GM23338 (cell line): ENCODE measurements around the gene ACADS. TPM values are rescaled to one million over a fixed set of nuclear protein-coding genes. Genes with fewer than 3 reads are reported as not detected.

Experiments
- ATAC-seq: fragments of 200-7000 bp; cut with Tn5 transposase; 3 replicates; pipeline ENCODE4 v1.9.1; 2020
- DNase-seq: peaks from one replicate; pipeline ENCODE4 v3.0.0-alpha.2; 2015; ENCODE audit warnings: low spot score
- H2AFZ ChIP-seq: fragments of 200-600 bp; sonication (generic); 2 replicates; pipeline ENCODE4 v1.8.0; 2016; ENCODE audit warnings: antibody characterized with exemption, mild to moderate bottlenecking, moderate library complexity
- H3F3A ChIP-seq: fragments of 200-600 bp; sonication (generic); replicated peaks from 2 replicates; pipeline ENCODE4 v1.8.0; 2017; ENCODE audit warnings: antibody characterized with exemption, mixed run types, low read depth
- H3K27ac ChIP-seq: fragments of 200-600 bp; sonication (generic); 2 replicates; pipeline ENCODE4 v1.6.1; 2016; ENCODE audit warnings: low read depth
- H3K27me3 ChIP-seq: fragments of 200-600 bp; sonication (generic); 2 replicates; pipeline ENCODE4 v1.8.0; 2016; ENCODE audit warnings: mild to moderate bottlenecking, mixed run types, moderate library complexity; ENCODE audit not compliant: insufficient read depth
- H3K36me3 ChIP-seq: fragments of 200-600 bp; sonication (generic); 2 replicates; pipeline ENCODE4 v1.8.0; 2016; ENCODE audit warnings: mild to moderate bottlenecking; ENCODE audit not compliant: insufficient read depth
- H3K4me1 ChIP-seq: fragments of 200-600 bp; sonication (generic); 2 replicates; pipeline ENCODE4 v1.8.0; 2016; ENCODE audit warnings: mild to moderate bottlenecking, moderate library complexity; ENCODE audit not compliant: insufficient read depth
- H3K4me2 ChIP-seq: fragments of 200-600 bp; sonication (generic); 2 replicates; pipeline ENCODE4 v1.7.1; 2017; ENCODE audit warnings: mixed run types
- H3K4me3 ChIP-seq: fragments of 200-600 bp; sonication (generic); 2 replicates; pipeline ENCODE4 v1.6.1; 2016; ENCODE audit warnings: mixed run types
- H3K79me2 ChIP-seq: fragments of 200-600 bp; sonication (generic); replicated peaks from 2 replicates; pipeline ENCODE4 v1.8.0; 2017; ENCODE audit warnings: mild to moderate bottlenecking; ENCODE audit not compliant: insufficient read depth
- H3K9me2 ChIP-seq: fragments of 200-600 bp; sonication (generic); 2 replicates; pipeline ENCODE4 v1.8.0; 2017; ENCODE audit not compliant: insufficient read depth
- H4K20me1 ChIP-seq: fragments of 200-600 bp; sonication (generic); replicated peaks from 2 replicates; pipeline ENCODE4 v1.8.0; 2017; ENCODE audit warnings: mild to moderate bottlenecking; ENCODE audit not compliant: insufficient read depth
- H3K27ac Mint-ChIP-seq: 2 replicates; pipeline ENCODE4 v1.8.0; 2020; ENCODE audit warnings: inconsistent platforms, mild to moderate bottlenecking, moderate library complexity, mixed read lengths
- H3K27me3 Mint-ChIP-seq: 3 replicates; pipeline ENCODE4 v1.8.0; 2022; ENCODE audit warnings: low read depth, mild to moderate bottlenecking, moderate library complexity, mixed read lengths, inconsistent platforms; ENCODE audit not compliant: insufficient read depth, poor library complexity
- H3K36me3 Mint-ChIP-seq: 3 replicates; pipeline ENCODE4 v1.8.0; 2021; ENCODE audit warnings: low read depth, mild to moderate bottlenecking, inconsistent platforms, moderate library complexity, mixed read lengths
- H3K4me1 Mint-ChIP-seq: 3 replicates; pipeline ENCODE4 v1.8.0; 2020; ENCODE audit warnings: mild to moderate bottlenecking, inconsistent platforms, mixed read lengths
- H3K4me3 Mint-ChIP-seq: 3 replicates; pipeline ENCODE4 v1.8.0; 2021; ENCODE audit warnings: moderate library complexity, mild to moderate bottlenecking, inconsistent platforms, mixed read lengths
- H3K9me3 Mint-ChIP-seq: 3 replicates; pipeline ENCODE4 v1.8.0; 2020; ENCODE audit warnings: moderate library complexity, mild to moderate bottlenecking, inconsistent platforms, mixed read lengths
- CREB1 ChIP-seq: fragments of 250-450 bp; sonication (Bioruptor Pico); IDR thresholded peaks from 2 replicates; pipeline ENCODE4 v1.5.0; 2020; ENCODE audit warnings: low read depth, mild to moderate bottlenecking, moderate library complexity
- CTCF ChIP-seq, 2 experiments: fragments of 200-600 bp in 1 of 2; sonication (generic) in 1 of 2; conservative IDR thresholded peaks; 2 replicates each; pipeline versions ENCODE4 v1.5.1 to v1.6.1; 2016 to 2017; ENCODE audit warnings: antibody characterized with exemption in 2 of 2, low read depth in 2 of 2, mild to moderate bottlenecking in 2 of 2, moderate library complexity in 1 of 2
- EZH2phosphoT487 ChIP-seq: fragments of 200-600 bp; sonication (generic); IDR thresholded peaks from one replicate; pipeline ENCODE4 v1.8.1; 2018; ENCODE audit warnings: antibody characterized with exemption; ENCODE audit not compliant: unreplicated experiment
- JUNB ChIP-seq: IDR thresholded peaks from one replicate; pipeline ENCODE4 v1.6.1; 2016; ENCODE audit warnings: antibody characterized with exemption; ENCODE audit not compliant: unreplicated experiment
- REST ChIP-seq: IDR thresholded peaks from one replicate; pipeline ENCODE4 v1.6.1; 2018; ENCODE audit warnings: antibody characterized with exemption; ENCODE audit not compliant: unreplicated experiment
- ZNF331 ChIP-seq: fragments of 250-450 bp; sonication (Bioruptor Pico); IDR thresholded peaks from 2 replicates; pipeline ENCODE4 v1.5.0; 2020; ENCODE audit warnings: low read depth, mild to moderate bottlenecking, moderate library complexity
- ZNF462 ChIP-seq: fragments of 250-450 bp; sonication (Bioruptor Pico); IDR thresholded peaks from 2 replicates; pipeline ENCODE4 v1.5.0; 2020; ENCODE audit warnings: mild to moderate bottlenecking, moderate library complexity
- polyA plus RNA-seq: library from polyadenylated mRNA; unstranded; fragments of >200 nt; fragmentation: Nextera tagmentation; extraction: Ambion mirVana; gene quantifications from 2 replicates; pipeline ENCODE4 v1.2.1, GENCODE V29; 2016
- total RNA-seq: library from RNA; depleted of rRNA; stranded (reverse); fragments of >200 nt; shearing (Covaris generic); gene quantifications from 2 replicates; pipeline ENCODE4 v1.2.3, GENCODE V29; 2014

Gene ACADS
- total and polyA plus RNA-seq, 2 experiments from 2014 or later, result 3.1 to 5.7 TPM

DNA sequence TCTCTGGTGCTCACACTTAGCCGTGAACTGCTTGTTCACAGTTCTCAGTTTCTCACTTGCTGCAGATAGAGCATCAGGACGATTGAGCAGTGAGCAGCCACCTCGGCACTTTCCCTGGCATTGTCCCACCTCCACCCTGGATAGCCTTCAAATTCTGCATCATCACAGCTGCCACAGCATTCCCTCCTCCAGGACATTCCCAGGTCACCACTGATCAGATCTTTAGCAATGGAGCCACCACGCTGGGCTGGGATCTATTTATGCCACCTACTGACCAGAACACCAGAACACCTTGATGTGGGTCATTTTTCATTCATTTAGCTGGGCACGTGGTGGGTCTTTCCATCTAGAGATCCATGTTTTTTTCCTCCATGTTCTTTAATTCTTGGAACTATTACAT lies 23.6 kb downstream of the ACADS start (continued):
- TF ChIP-seq ZNF331 (CRISPR knock-in tag), result no peak
- no peak for TF ChIP-seq CREB1
- no peak for TF ChIP-seq REST
- TF ChIP-seq ZNF462 (CRISPR knock-in tag), result no peak

DNA sequence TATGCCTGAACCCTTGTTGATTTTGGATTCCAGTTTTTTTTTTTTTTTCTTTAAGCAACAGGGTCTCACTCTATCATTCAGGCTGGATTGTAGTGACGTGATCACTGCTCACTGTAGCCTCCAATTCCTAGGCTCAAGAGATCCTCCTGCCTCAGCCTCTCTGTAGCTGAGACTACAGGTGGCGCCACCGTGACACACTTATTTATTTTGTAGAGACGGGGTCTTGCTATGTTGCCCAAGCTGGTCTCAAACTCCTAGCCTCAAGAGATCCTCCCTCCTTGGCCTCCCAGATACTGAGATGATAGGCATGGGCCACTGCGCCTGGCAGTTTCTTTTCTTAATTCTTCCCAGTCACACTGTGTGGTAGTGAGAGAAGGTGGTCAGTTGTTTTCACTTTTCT lies 25.2 kb downstream of the ACADS start:
- Histone ChIP-seq H3K36me3 (no peaks in the 10 kb centered on the region), H3K4me2 (no peak overlapping the region), H4K20me1 (no peaks in the 10 kb centered on the region), H3K79me2 (no peaks in the 10 kb centered on the region), H3K4me3 (no peak overlapping the region), H3F3A (no peaks in the 10 kb centered on the region), H3K27ac (no peak overlapping the region), H3K9me2 (no peaks in the 10 kb centered on the region), H3K4me1 (no peaks in the 10 kb centered on the region), H2AFZ (no peak overlapping the region), H3K27me3 (no peaks in the 10 kb centered on the region)
- peaks cover 13% of the 10 kb centered on the region; the same call in 2 of the 3 replicates for H3K9me3 Mint-ChIP-seq
- ATAC-seq, result no peak
- no peak overlapping the region for H3K27ac Mint-ChIP-seq
- DNase-seq, result no peak
- H3K27me3 Mint-ChIP-seq, result no peaks in the 10 kb centered on the region
- no peaks in the 10 kb centered on the region for H3K36me3 Mint-ChIP-seq
- H3K4me1 Mint-ChIP-seq, result no peaks in the 10 kb centered on the region
- TF ChIP-seq REST, result no peak
- TF ChIP-seq CTCF (conservative IDR thresholded peaks at IDR 0.05; ENCODE audit: low read depth in 2 of 2), result peak in 1 of 2 experiments; percentile 37; a peak in 1 of 4 replicates
- no peak for TF ChIP-seq EZH2phosphoT487
- TF ChIP-seq ZNF331 (CRISPR knock-in tag), result no peak
- no peak for TF ChIP-seq JUNB
- H3K4me3 Mint-ChIP-seq, result no peak overlapping the region
